GM11168 (cell line): ENCODE data around the gene HHIPL1.
"Not testable (repeated sequence)": the region's sequence is repeated elsewhere in the genome, so short reads cannot be mapped to it uniquely, and the experiment has no call there.

Experiments used
- in situ Hi-C: fragments of 300-500 bp; cut with MboI; formaldehyde crosslinking; loops from one replicate; pipeline ENCODE4 v1.12.0; 2022; ENCODE audit warnings: low sequenced_read_pairs; ENCODE audit not compliant: unreplicated experiment

The HHIPL1 gene

DNA sequence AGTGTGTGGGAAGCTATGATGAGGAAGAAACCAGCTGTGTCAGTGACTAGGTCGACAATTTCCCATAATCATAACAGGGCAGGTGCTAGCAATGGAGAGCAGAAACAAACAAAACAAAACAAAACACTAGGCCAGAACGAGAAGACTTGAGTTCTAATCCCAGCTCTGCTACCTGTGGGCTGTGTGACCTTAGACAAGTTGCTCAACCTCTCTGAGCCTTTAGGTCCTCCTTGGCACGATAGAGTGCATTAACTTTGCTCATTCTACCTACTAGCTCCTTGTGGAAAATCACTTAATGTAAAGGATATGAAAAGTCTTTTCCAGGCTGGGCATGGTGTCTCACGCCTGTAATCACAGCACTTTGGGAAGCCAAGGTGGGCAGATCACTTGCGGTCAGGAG is 11.2 kb downstream of the HHIPL1 start:
- in situ Hi-C loops: no loop called here

DNA sequence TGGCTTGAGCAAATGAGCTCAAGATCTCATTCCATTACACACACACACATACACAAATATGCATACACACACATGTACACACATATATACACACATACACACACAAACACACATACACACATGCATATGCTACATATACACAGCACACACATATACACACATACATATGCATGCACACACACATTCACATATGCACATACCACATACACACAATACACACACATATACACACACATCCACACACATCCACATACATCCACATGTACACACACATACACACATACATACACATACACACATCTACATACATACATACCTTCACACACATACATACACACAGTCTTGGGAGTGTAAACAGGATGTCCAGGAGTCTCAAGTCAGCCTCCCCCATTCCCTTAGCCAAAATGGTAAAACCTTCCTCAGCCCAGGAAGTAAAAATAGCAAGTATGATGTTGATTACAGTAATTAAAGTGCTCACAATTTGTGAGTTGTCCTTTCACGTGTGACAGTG is 12.8 kb downstream of the HHIPL1 start:
- in situ Hi-C loops: no loop called here

DNA sequence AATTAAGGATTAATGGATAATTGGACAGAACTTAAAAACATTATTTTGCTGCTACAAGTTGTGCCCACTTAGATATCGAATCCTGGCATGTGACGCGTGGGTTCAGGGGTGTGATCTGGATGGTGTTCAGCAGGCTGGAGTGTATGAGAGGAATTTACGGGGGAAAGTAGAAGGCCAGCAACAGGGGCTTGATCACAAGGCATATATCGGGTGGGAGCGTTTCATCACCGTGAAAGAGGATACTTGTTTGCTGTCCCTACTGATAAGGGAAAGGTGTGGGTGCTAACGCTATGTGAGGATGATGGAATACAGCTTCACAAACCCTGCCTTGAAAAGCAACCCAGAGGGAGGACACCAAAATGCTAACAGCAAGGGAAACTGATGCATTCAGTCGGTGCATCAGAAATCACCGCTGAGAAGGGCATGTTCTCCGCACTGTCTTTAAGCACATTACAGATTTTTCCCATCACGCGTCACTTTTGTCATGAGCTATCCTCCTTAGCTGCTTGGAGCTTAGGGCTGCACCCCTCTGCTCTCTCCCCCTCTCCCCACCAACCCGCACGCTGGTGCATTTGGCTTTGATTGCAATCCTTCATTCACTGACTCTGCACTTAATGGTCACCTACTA is 13.4 kb downstream of the HHIPL1 start:
- in situ Hi-C loops: no loop called here

DNA sequence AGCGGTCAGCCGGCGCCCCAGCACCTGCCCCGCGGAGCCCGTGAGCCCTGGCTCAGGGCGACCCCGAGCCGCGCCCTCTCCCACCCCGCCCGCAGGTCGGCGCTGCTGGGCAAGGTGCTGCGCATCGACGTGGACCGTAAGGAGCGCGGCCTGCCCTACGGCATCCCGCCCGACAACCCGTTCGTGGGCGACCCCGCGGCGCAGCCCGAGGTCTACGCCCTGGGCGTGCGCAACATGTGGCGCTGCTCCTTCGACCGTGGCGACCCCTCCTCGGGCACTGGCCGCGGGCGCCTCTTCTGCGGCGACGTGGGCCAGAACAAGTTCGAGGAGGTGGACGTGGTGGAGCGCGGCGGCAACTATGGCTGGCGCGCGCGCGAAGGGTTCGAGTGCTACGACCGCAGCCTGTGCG is 14.4 kb downstream of the HHIPL1 start:
- in situ Hi-C loops: no loop called here

DNA sequence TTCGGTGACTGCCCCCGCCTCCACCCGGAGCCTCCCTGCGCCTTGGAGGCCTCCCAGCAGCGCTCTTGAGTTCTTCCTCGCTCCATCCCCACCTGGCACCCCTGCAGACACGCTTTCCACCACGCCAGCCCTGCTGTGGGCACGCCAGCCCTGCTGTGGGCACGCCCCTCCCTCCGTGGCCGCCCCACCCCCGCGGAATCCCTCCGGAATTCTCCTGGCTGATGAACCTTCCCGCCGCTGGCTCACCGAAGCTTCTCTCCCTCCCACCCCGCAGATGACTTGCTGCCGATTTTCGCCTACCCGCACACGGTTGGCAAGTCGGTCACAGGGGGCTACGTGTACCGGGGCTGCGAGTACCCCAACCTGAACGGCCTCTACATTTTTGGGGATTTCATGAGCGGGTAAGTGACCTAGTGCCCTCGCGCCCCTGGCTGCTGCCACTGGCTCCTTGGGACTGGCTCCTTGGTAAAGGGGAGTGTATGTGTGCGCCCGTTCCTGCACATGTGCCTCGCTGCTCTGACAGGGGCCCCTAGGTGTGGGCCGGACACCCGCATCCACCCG is 15.2 kb downstream of the HHIPL1 start:
- in situ Hi-C loops: no loop called here

DNA sequence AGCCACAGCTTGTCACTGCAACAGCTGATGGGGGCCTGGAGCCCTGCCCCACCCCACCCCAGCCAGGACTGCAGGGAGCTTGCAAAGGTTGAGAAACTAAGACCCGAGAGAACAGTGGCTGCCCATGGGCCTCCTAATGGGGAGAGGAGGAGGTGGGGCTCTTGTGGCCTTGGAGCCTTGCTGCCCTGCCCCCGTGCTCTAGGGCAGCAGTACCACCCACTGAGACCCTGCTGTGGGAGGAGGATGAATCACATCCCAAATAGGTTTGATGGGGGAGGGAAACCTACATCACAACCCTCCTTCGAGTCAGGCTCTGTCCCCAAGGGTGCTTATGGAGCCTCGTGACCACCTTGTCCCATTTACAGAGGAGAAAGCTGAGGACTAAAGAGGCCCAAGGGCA is 15.9 kb downstream of the HHIPL1 start:
- in situ Hi-C loops: no loop called here

DNA sequence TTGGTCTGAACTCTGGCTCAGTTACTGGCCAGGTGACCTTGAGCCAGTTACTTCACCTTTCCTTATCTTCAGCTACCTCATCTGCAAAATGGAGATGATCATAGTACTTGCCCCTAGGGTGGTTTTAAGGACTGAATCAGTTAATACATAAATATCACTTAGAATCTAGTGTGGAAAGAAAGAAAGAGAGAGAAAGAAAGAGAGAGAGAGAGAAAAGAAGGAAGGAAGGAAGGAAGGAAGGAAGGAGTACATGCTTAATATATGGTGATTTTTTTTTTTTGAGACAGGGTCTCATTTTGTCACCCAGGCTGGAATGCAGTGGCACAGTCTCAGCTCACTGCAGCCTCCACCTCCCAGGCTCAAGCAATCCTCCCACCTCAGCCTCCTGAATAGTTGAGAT is 16.3 kb downstream of the HHIPL1 start:
- in situ Hi-C loops: not testable (repeated sequence)

DNA sequence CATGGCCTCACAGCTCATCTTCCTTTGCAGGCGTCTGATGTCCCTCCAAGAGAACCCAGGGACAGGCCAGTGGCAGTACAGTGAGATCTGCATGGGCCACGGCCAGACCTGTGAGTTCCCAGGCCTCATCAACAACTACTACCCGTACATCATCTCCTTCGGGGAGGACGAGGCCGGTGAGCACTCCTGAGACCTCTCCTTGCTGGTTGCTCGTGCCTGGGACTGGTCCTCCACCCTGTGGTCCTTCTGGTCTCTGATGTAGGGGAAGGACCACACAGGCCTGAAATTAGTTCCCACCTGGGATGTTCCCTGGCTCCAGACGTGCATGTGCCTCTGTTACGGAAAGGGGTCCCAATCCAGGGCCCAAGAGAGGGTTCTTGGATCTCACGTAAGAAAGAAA is 17.9 kb downstream of the HHIPL1 start:
- in situ Hi-C loops: no loop called here

DNA sequence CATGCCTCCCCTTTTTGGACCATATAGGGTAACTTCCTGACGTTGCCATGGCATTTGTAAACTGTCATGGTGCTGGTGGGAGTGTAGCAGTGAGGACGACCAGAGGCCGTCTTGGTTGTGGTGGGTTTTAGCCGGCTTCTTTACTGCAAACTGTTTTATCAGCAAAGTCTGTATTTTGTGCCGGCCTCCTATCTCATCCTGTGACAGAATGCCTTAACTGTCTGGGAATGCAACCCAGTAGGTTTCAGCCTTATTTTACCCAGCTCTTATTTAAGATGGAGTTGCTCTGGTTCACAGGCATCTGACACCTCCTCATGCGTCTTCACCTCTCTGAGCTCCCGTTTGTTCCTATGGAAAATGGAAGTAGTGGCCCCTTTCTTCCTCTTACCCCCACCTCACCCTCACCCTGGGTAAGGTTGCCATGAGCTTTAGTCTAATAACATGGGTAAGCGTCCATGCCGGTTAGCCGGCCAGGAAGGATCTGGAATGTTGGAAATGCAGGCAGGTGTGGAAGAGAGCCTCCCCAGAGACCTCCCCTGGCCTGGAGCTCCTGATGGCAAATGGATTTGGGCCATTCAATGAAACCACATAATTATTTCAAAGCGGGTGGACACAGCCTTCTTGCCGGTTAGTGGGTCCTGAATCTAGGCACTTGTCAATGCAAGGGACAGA is 18.6 kb downstream of the HHIPL1 start:
- in situ Hi-C loops: no loop called here

DNA sequence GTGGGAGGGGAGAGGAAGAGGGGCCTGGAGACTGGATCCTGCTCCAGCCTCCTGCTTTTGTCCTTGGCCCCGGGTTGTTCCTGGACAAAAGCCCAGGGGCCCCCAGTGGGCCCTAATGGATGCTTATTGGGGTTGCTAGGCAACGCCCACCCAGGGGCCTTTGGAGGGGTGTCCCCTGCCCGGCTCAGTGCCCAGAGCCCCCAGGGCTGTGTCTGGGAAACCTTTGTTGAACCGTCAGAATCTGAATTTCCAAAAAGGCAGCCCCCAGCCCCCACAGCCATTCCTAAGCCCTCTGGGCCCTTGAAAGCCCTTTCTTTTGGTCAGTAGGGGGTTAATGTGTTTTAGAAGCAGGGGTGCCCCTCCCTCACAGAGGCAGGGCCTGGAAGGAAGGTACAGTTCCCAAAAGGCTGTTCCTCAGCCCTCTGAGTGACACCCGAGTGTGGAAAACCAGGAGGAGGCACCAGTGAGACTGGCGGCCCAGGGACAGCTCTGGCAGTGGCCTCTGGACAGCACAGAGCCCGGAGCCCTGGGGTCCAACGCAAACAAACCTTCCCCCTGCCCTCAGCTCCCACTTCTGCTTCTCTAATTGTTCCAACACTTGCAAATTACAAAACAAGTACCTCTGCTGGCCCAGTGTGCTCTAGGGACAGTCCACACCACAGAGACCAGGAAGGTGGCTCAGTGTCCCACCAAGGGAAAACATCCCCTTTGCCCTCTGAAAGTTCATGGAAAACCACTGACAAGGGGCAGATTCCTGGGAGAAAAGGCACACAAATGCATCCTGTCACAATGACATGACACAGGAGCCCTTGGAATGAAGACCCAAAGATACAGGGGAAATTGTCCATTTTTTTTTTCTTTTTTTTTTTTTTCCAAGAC is 19.4 kb downstream of the HHIPL1 start:
- in situ Hi-C loops: no loop called here

DNA sequence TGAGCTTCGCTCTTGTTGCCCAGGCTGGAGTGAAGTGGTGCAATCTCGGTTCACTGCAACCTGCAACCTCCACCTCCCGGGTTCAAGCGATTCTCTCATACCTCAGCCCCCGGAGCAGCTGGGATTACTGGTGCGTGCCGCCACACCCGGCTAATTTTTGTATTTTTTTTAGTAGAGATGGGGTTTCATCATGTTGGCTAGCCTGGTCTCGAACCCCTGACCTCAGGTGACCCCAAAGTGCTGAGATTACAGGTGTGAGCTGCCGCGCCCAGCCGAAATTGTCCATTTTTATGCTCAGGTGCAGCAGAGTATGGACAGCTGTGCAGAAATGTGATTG is 20.0 kb downstream of the HHIPL1 start:
- in situ Hi-C loops: no loop called here

DNA sequence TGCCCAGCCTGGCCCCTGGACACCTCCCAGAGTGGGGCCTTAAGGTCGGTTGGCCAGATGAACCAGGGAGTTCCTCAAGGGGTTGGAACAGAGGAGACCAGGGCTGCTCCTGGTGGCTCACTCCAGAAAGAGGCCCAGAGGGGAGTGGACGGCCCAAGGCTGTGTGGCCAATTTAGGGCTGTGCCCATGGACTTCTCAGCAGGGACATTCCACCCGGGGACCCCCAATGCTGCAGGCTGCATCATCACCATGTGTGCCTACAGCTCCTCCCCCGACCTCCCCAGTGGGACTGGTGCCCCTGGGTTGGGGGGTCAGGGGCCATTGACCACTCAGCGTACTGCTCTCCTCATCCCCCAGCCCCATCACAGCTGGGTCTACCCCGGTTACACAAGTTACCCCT is 21.6 kb downstream of the HHIPL1 start:
- in situ Hi-C loops: no loop called here

DNA sequence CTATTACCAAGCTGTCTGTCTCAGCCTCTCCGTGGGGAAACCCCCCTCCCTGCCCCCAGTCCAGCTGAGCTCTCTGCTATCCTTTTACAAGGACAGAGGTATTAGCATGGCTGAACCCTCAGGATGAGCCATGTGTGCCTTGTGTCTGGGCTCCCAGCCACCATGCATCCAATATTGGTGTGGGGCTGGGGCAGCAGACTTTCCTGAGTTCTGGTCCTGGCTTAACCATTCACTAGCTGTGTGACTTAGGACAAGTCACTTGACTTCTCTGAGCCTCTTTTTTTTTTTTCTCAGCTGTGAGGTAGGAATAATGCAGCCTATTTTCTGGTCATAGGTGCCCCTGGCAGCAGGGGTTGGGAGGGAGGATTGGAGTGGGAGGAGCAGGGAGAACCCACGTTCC is 22.1 kb downstream of the HHIPL1 start:
- in situ Hi-C loops: no loop called here

DNA sequence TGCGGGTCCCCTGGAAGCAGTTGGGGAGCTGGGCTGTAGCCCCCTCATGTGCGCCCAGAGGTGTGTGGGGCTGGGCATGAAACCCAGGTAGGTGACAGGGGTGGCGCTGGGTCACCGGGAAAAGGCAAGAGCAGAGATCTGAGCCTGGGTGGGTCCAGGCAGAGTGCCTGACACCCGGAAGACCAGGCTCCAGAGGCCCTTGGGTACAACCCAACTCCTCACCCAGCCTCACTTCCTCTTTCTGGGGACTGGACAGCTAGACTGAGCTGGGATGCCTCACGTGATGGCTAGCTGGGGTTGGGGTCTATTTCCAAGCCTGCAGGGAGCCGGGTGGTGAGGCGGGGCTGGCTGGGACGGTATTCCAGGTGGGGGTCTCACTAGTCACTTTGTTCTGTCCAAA is 22.9 kb downstream of the HHIPL1 start:
- in situ Hi-C loops: no loop called here

DNA sequence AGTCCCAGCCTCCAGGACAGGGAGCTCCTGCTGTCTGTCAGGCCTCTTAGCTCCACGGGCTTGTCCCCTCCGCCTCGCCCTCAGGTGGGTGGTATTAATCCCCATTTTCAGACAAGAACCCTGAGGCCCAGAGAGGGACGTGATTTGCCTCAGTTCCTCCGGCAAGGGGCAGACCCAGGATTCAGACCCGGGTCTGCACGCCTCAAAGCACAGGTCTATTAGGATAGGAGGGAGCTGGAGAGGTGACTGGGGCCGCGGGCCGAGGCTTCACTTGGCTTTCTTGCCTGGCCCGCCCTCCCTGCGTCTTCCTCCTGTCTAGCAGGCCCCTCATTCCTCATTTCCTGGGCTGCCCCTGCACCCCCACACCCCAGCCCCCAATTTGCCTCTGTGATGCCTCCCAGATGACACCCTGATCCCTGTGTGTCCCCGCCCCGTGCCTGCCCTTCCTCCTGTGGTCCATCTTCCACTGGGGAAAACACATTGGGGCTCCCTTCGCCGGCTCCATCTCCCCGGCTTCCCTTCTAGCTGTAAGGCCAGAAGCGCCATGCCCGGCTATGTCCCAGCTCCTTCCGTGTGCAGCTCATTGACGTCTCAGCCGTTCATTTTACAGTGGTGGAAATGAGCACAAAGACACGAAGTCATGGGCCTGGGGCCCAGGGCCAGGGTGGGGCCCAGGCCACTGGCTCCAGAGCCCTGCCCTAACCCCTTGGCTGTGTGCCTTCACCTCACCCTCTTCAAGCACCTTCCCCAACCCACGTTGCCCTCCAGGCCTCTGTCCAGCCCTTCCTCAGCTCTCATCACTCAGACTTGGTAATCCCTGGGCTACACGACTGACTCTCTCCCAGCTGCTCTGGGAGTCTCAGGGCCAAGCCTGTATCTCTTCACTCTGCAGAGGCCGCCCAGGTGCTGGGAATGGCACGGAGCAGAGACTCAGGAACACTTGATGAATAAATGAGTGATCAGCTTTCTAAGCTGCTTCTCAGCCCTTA is 23.7 kb downstream of the HHIPL1 start:
- in situ Hi-C loops: no loop called here

DNA sequence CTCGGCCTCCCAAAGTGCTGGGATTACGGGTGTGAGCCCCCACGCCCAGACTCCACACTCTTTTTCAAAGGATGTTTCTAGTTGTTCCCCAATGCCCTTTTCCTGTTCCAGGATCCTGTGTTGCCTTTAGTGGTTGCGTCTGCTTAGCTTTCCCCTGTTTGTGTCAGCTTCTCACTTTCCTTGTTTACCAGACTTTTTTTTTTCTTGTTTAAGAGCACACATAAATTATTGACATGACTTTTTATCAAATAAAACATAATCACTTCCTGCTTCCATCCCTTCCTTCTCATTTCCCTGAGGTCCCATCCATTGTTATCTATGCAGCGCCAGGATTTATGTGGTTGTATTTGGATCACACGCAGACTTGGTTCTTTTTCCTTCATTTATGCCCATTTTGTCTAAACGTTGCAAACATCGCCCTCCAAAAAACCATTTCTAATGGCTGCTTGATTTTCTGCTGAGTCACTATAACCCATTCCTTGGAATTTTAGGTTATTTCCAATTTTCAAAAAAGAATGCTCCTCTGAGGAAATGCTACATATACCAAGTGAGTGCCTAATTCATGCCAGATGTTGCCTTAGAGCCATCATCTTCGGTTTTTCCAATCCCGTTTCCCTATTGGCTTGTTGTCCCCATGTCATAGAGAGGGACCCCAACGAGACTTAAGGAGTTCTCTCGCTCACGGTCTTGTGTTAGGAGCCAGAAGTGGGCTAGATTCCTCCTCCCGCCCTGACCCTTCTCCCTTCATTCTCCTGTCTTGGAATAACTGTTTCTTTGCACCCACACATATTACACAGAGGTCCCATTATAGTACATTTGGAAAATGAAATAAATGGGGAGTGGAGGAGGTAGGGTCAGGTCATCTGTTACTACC is 25.7 kb downstream of the HHIPL1 start:
- in situ Hi-C loops: no loop called here

DNA sequence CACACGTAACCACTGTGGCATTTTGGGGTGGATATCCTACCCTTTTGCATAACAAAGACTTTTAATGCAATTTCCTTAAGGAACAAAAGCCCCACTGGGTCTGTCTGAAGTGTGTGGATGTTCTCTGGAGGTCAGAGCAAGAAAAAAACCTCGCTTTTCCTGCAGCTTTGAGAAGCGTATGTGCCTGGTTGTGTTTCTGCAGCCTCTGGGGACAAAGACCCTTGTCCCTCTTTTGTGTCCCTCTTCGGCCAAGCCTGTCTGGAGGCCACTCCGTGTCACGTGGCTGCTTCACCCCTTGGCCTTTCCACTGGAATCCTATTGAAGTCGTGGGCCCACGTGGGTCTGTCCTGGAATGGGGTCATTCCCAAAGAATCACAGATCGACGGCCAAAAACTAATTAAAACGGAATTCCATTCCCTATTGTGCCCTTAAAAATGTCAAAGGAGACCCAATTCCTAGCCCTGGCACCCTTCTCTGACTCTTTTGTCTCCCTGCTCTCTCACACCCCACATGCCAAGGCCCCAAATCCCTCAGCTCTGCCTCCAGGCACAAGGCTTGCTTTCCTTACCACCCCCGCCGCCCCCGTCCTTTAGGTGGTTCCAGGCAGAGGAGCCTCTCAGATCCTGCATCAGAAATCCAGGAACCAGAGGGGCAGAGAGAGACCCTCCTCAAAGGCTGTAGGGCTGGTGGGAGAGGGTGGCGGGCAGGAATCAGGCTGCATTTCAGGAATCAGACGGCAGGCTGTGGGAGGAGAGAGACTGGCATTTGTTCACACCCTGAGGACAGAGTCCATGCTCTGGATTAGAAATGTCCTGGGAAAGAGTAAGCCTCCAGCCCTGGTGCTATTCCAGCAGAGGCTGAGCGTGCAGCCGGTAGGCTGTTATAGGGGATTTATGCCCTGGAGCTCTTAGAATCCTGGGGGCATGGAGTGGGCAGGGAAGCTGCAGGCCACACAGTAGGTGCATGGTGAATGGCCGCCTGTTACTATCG is 26.6 kb downstream of the HHIPL1 start:
- in situ Hi-C loops: no loop called here
